ENCODE results near the gene CEP43. TPM values are rescaled to one million over a fixed set of nuclear protein-coding genes. Genes with fewer than 3 reads are reported as not detected.
"Not testable (repeated sequence)": the region's sequence is repeated elsewhere in the genome, so short reads cannot be mapped to it uniquely, and the experiment has no call there.

Gene CEP43
- polyA plus RNA-seq (ENCODE audit: low read depth in 6 of 6): 10 to 100 TPM in 1 of 6 donors, 1 to 10 TPM in 5; 6.6 to 12.0 (median 7.2) TPM

DNA sequence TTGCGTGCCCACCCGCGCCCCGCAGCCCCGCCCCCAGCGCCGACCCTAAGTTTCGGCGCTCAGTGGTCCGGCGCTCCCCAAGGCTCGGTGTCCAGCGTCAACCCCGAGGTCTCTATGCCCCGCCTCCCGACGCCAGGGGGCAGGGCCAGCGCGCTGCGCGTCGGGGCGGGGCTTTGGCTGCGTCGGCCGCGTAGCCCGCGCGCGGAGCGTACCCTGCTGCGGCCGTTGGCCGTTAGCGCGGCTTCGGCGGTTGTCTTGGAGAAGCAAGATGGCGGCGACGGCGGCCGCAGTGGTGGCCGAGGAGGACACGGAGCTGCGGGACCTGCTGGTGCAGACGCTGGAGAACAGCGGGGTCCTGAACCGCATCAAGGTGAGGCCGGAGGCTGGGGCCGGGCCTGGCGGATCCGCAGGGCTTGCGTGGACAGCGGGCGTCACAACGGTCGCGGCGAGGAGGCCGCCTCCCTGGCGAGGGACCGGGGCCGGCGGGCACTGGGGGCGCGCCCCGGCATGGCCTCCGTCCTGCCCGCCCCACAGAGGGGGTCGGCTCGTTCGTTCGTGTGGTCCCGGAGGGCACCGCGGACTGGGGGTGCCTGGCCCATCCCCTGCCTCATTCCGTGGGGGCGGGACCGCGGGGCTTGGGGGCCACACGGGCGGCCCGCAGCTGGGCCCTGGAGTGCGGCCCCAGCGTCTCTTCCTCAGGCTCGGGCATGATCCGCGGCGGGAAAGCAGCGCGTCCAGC, at the start of gene CEP43:
TSS of gene CEP43 (plus strand) at position 253 of the 739 bp plus-strand sequence. CDS start at position 269, 16 bp downstream.
- Mint-ChIP-seq H3K27me3 (no peaks in the 10 kb centered on the region), H3K4me3 (peak within 1 kb of the TSS; percentile 87 to 96 (median 90)), H3K4me1 (peaks cover 25 to 30% (median 28%) of the 10 kb centered on the region in 3 donors), H3K27ac (peak within 1 kb of the TSS; percentile 33 to 92 (median 86)), H3K9me3 (no peaks in the 10 kb centered on the region), H3K36me3 (peaks cover 5 to 7% of the 10 kb centered on the region in 2 donors)
- ATAC-seq (ENCODE audit: low read depth in 2 of 2) (peak; percentile 91 to 92), DNase-seq (peak; percentile 94)

DNA sequence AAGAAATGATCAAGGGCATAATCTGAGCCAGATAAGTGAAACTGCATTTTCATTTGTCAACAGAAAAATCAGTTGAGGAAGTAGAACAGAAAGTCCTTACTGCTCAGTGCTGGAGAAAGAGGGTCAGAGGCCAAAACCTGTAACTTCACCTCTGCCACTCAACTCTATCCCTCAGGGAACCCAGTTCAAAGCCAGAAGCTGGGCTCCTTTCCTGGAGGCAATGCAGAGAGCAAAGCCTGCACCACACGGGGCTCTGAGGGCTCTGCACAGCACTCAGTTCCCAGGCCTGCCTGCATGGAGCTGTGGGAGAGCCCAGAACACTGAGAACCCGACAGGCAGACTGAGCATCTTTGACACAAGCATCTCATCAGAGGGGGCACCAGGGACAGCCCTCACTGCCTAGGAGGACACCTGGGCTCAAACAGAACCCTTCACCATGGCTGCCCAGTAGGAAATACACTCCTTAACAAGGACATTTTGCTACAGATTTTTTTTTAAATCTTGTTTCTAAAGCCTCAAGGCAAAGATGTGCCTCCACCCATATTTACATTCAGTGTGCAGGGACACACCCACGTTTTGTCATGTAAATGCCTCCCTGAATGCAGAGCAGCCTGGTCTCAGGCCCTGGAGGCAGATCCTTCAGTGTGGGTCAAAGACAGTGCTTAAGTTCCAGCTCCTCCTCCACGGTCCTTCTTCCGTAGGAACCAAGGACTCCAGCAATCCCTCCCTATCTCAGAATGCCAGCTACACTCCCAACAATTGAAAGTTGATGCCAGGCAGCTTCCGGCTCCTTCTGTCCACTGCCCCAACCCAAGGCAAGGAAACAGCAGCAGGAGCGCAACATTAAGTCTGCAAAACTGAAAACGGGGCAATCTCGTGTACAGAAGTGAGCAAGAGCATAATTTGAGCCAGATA, 49.4 kb upstream of the CEP43 start:
- Mint-ChIP-seq H3K4me3 (peak overlapping the region; percentile 80 to 100 (median 94)), H3K4me1 (peaks cover 45 to 72% (median 55%) of the 10 kb centered on the region in 3 donors), H3K27me3 (no peaks in the 10 kb centered on the region), H3K9me3 (no peaks in the 10 kb centered on the region), H3K36me3 (peaks cover 11 to 16% of the 10 kb centered on the region in 2 donors), H3K27ac (peak overlapping the region; percentile 97 to 100 (median 99))
- ATAC-seq (ENCODE audit: low read depth in 2 of 2) (no peak), DNase-seq (no peak)

GRCh38 chr6:166950443-166950821, 48.8 kb upstream of the CEP43 start:
- Mint-ChIP-seq H3K4me1 (peaks cover 45 to 75% (median 54%) of the 10 kb centered on the region in 3 donors), H3K27me3 (peaks cover 0 to 4% (median 0%) of the 10 kb centered on the region in 3 donors), H3K9me3 (peaks cover 0 to 2% (median 0%) of the 10 kb centered on the region in 7 donors), H3K4me3 (peak overlapping the region; percentile 80 to 100 (median 94)), H3K27ac (peak overlapping the region; percentile 97 to 100 (median 99)), H3K36me3 (peaks cover 9 to 17% of the 10 kb centered on the region in 2 donors)
- DNase-seq (peak; percentile 64), ATAC-seq (ENCODE audit: low read depth in 2 of 2) (peak; percentile 44 to 58)

DNA sequence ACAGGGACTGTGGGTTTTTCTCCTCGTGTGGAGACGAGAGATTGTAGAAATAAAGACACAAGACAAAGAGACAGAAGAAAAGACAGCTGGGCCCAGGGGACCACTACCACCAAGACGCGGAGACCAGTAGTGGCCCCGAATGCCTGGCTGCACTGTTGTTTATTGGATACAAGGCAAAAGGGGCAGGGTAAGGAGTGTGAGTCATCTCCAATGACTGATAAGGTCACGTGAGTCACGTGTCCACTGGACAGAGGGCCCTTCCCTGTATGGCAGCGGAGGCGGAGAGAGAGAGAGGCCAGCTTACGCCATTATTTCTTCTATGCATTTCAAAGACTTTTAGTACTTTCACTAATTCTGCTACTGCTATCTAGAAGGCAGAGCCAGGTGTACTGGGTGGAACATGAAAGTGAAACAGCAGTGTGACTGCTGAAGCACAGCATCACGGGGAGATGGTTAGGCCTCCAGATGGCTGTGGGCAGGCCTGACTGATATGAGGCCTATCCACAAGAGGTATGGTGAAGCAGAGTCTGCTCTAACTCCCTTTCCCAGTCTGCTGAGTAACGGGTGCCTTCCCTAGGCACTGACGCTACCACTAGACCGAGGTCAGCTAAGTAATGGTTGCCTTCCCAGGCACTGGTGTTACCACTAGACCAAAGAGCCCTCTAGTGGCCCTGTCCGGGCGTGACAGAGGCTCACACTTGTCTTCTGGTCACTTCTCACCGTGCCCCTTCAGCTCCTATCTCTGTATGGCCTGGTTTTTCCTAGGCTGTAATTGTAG, 48.1 kb upstream of the CEP43 start:
- DNase-seq (peak; percentile 89), ATAC-seq (ENCODE audit: low read depth in 2 of 2) (peak; percentile 83 to 84)
- peaks cover 49 to 76% (median 56%) of the 10 kb centered on the region in 3 donors for H3K4me1 Mint-ChIP-seq
- H3K36me3 Mint-ChIP-seq: peaks cover 9 to 15% of the 10 kb centered on the region in 2 donors
- H3K27ac Mint-ChIP-seq: peak overlapping the region; percentile 97 to 100 (median 99)
- not testable (repeated sequence) for H3K27me3 Mint-ChIP-seq, H3K9me3 Mint-ChIP-seq
- H3K4me3 Mint-ChIP-seq: peak overlapping the region; percentile 80 to 100 (median 94)

DNA sequence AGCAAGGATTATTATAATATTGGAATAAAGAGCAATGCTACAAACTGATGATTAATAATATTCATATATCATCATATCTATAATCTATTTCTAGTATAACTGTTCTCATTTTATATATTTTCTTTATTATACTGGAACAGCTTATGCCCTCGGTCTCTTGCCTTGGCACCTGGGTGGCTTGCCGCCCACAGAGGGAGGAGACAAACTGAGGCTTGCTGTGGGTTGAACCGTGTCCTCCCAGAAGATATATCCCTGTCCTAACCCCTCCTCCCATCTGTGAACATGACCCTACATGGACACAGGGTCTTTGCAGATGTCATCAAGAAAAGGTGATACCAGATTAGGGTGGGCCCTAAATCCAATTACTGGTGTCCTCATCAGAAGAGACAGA, 47.5 kb upstream of the CEP43 start:
- Mint-ChIP-seq H3K4me3 (peak overlapping the region; percentile 80 to 100 (median 94)), H3K36me3 (peaks cover 9 to 14% of the 10 kb centered on the region in 2 donors), H3K9me3 (peaks cover 0 to 2% (median 0%) of the 10 kb centered on the region in 7 donors)

GRCh38 chr6:166952121-166952520, 47.1 kb upstream of the CEP43 start:
- Mint-ChIP-seq H3K27ac (peak overlapping the region; percentile 76 to 100 (median 94)), H3K27me3 (peaks cover 0 to 4% (median 0%) of the 10 kb centered on the region in 3 donors), H3K36me3 (peaks cover 9 to 14% of the 10 kb centered on the region in 2 donors), H3K4me3 (peak overlapping the region in 7 of 8 donors; percentile 29 to 100 (median 42)), H3K9me3 (peaks cover 0 to 2% (median 0%) of the 10 kb centered on the region in 7 donors), H3K4me1 (peaks cover 49 to 76% (median 60%) of the 10 kb centered on the region in 3 donors)
- DNase-seq (no peak), ATAC-seq (ENCODE audit: low read depth in 2 of 2) (no peak)

More for the DNA sequence above, 47.5 kb upstream of the CEP43 start:
- Mint-ChIP-seq H3K27me3 (peaks cover 0 to 4% (median 0%) of the 10 kb centered on the region in 3 donors), H3K27ac (peak overlapping the region; percentile 97 to 100 (median 99)), H3K4me1 (peaks cover 49 to 76% (median 56%) of the 10 kb centered on the region in 3 donors)
- DNase-seq (no peak), ATAC-seq (ENCODE audit: low read depth in 2 of 2) (no peak)

GRCh38 chr6:166952567-166953486, 46.4 kb upstream of the CEP43 start:
- ATAC-seq (ENCODE audit: low read depth in 2 of 2): no peak
- Mint-ChIP-seq H3K27me3 (peaks cover 0 to 4% (median 0%) of the 10 kb centered on the region in 3 donors), H3K4me3 (peak overlapping the region; percentile 53 to 100 (median 86)), H3K27ac (peak overlapping the region; percentile 73 to 100 (median 98)), H3K36me3 (peaks cover 9 to 14% of the 10 kb centered on the region in 2 donors), H3K4me1 (peaks cover 55 to 83% (median 63%) of the 10 kb centered on the region in 3 donors), H3K9me3 (peaks cover 0 to 3% (median 0%) of the 10 kb centered on the region in 7 donors)
- DNase-seq: no peak

GRCh38 chr6:166954118-166954713, 45.0 kb upstream of the CEP43 start:
- ATAC-seq (ENCODE audit: low read depth in 2 of 2): no peak
- peaks cover 0 to 4% (median 0%) of the 10 kb centered on the region in 3 donors for H3K27me3 Mint-ChIP-seq
- peaks cover 9 to 14% of the 10 kb centered on the region in 2 donors for H3K36me3 Mint-ChIP-seq

GRCh38 chr6:166955121-166955864, 43.9 kb upstream of the CEP43 start:
- Mint-ChIP-seq H3K27ac (peak overlapping the region; percentile 98 to 100 (median 99)), H3K4me3 (peak overlapping the region; percentile 94 to 100 (median 96))
- peak; percentile 71 for DNase-seq

More at GRCh38 chr6:166954118-166954713, 45.0 kb upstream of the CEP43 start:
- H3K9me3 Mint-ChIP-seq: peaks cover 0 to 3% (median 0%) of the 10 kb centered on the region in 7 donors
- H3K27ac Mint-ChIP-seq: peak overlapping the region; percentile 66 to 100 (median 98)
- H3K4me1 Mint-ChIP-seq: peaks cover 69 to 85% (median 77%) of the 10 kb centered on the region in 3 donors
- no peak for DNase-seq
- H3K4me3 Mint-ChIP-seq: peak overlapping the region; percentile 94 to 100 (median 96)

GRCh38 chr6:166955865-166956443, 43.2 kb upstream of the CEP43 start:
- Mint-ChIP-seq H3K4me3 (peak overlapping the region; percentile 94 to 100 (median 96)), H3K4me1 (peaks cover 75 to 85% (median 83%) of the 10 kb centered on the region in 3 donors), H3K27me3 (peaks cover 0 to 4% (median 0%) of the 10 kb centered on the region in 3 donors), H3K9me3 (peaks cover 0 to 3% (median 0%) of the 10 kb centered on the region in 7 donors), H3K36me3 (peaks cover 0 to 8% of the 10 kb centered on the region in 2 donors), H3K27ac (peak overlapping the region; percentile 98 to 100 (median 100))
- DNase-seq: no peak
- peak; percentile 4 to 6 for ATAC-seq (ENCODE audit: low read depth in 2 of 2)

More at GRCh38 chr6:166955121-166955864, 43.9 kb upstream of the CEP43 start:
- Mint-ChIP-seq H3K27me3 (peaks cover 0 to 4% (median 0%) of the 10 kb centered on the region in 3 donors), H3K9me3 (peaks cover 0 to 3% (median 0%) of the 10 kb centered on the region in 7 donors), H3K36me3 (peaks cover 5 to 11% of the 10 kb centered on the region in 2 donors), H3K4me1 (peaks cover 76 to 85% (median 83%) of the 10 kb centered on the region in 3 donors)
- peak; percentile 8 to 21 for ATAC-seq (ENCODE audit: low read depth in 2 of 2)
